CD4-positive, alpha-beta T cell treated with Interleukin-15 for 4 hours (primary cell): ENCODE data around the gene IRX6.

Source experiments
- DNase-seq: peaks from one replicate; pipeline ENCODE4 v3.0.0-alpha.2; 2020; ENCODE audit warnings: low spot score

IRX6 gene

GRCh38 chr16:55323637-55324271, at the start of gene IRX6:
IRX6 (plus strand) TSS chr16:55324203; CDS start chr16:55325092, 889 bp downstream.
- no peak for DNase-seq

- no peak for DNase-seq
These were observed 49.6 kb upstream of the IRX6 start for GRCh38 chr16:55274391-55274790.

DNA sequence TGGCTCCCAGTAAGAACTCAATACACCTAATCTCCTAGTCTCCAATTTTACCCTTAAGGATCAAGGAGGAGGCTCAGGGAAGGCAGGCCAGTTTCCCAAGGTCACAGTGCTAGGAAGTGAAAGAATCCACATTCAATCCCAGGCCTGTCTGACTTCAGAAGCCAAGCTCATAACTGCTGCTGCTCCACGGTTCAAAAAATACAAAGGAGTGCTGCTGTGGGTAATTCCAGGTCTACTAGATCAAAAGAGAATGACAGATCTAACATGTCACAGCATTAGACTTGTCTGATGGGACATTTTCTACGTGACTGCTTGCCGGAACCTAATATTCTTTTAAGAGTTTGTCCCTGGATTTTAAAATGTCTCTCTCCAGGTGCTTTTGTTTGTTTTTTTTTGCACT, 48.8 kb upstream of the IRX6 start:
- no peak for DNase-seq

- no peak for DNase-seq
These were observed 48.1 kb upstream of the IRX6 start for GRCh38 chr16:55275869-55276268.

DNA sequence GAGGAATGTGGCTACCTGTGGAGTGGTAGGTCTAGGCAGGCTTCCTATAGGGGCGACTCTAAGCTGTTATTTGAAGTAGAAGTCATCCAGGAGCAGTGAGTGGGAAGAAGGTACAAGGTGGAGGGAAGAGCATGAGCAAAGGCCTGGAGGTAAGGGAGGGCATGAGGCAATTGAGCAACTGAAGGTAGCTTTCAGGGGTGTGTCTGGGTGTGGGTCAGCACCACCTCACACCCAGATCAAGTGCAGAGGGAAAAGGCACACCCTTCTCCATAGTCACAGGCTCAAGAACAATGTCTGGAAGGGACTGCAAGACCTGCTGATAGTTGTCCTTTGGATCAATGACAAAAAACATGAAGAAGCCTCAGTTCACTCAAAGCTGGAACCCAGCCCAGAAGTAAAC, 46.5 kb upstream of the IRX6 start:
- DNase-seq = no peak

DNA sequence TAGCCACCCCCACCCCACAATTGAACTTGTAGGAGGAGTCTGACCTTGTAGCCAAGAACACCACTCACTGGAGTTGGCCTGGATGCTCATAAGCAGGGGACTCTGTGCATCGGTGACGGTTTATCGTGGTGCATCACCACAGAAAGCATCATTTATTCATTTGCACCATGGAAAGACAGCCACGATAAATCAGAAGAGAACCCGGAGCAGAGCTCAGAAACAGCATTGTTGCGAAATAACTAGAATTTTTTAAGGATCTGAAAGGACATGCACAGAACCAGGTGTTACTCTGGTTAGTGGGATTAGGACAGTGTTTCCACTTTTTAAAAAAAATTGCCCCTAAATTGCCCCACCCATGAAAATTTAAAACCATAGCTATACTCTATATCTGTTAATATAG, 44.4 kb upstream of the IRX6 start:
- DNase-seq = no peak

GRCh38 chr16:55280587-55280986, 43.4 kb upstream of the IRX6 start:
- DNase-seq = no peak

GRCh38 chr16:55282441-55282840, 41.6 kb upstream of the IRX6 start:
- no peak for DNase-seq

DNA sequence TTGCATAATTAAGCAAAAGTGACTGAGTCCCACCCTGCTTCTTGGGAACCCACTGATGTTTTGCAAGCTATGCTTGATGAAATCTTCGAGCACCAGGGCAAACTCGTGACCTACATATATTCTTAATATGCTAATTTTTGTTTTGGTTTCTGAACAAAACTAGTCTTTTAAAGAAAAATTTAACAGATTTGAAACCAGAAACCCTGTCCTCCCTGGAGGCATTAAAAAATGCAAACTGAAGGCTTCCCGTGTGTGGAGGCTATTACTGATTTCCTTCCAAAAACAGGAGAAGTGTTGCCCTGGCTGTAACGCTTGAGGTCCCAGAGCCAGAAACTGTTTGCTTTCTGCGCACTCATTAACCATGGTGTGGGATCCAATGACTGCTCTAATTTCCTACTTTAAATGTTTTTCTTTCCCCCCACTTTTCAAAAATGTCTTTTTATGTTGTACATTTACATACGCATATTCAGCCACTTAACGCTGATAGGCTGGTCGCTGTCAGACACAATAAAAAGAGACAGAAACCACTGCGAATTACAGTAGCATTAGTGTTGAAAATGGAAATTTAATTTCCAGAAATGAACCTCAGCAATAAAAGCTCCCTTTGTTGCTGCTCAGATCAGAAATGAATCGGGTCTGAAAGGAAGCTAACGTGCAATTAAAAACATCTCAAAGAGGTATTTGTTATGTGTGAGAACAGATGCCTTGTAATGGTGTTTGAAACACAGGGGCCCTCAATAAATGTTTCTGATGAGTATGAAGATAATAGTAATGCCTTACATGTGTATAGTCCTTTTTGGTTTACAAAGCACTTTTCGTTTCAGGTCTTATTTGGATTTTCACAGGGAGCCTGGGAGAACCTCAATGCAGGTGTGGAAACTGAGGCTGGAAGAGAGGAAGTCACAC, 39.9 kb upstream of the IRX6 start:
- DNase-seq = no peak

- no peak for DNase-seq
These were observed 39.3 kb upstream of the IRX6 start for GRCh38 chr16:55284718-55285099.

GRCh38 chr16:55285586-55285985, 38.4 kb upstream of the IRX6 start:
- no peak for DNase-seq

DNA sequence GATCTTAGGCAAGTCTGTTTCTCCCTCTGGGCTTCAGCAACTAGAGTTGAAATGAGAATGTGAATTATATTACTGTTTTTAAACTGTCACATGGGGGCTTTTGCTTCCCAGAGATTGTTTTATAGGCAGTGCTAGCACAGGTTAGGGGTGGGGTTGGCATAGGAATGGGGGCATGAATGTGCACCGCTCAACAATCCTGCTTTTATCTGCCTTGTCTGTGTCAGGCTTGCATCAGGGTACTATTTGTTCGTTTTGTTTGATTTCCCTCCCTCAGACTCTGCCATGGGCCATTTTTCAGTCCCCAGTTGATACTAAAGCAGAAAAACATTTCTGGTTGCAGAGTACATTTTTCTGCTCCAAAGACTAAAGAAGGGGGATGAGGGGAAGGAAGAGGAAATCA, 34.6 kb upstream of the IRX6 start:
- no peak for DNase-seq

- no peak for DNase-seq
These were observed 32.2 kb upstream of the IRX6 start for GRCh38 chr16:55291847-55292246.

GRCh38 chr16:55292491-55292890, 31.5 kb upstream of the IRX6 start:
- no peak for DNase-seq

- DNase-seq = no peak
These were observed 29.9 kb upstream of the IRX6 start for GRCh38 chr16:55294129-55294528.

DNA sequence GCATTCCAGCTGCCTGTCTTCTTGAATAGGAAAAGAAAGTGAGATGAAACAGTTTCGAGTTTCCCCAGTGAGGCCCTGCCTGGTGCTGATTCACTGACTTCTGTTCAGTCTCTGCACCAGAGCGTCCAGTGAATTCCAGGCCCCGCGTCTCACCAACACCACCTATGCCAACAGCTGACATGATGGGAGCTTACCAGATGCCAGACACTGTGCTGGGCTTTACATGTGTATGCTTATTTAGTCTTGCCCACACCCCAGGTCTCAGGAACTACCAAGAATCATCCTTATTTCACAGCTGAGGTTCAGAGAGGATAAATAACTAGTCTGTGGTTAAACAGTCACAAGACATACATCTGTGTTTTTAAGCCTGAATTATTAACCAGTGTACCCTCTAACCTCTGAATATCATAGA, 29.1 kb upstream of the IRX6 start:
- no peak for DNase-seq

- no peak for DNase-seq
These were observed 26.7 kb upstream of the IRX6 start for GRCh38 chr16:55297062-55297909.

DNA sequence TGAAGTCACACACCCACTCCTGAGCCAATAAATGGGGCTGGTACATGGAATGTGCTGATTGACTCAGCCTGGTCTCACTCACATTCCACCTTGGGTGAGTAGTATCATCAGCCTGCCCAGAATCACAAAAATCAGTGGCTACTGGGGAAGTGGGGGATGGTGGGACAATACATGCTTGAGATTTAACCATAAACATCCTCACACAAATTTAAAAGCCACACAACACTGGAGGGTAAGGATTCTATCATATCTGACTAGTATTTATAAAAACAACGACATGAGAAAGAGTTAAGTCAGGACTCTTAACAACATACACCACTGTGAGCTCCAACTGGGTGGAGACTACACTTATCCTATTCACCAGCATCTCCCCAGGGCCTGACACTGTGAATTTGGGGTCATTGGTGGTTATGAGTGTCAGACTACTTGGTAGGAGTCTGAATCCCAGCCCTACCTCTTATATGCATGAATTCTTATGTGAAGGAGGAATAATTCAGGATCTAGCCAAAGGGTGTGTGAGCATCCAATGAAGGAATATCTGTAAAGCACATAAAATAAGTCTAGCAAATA, 26.0 kb upstream of the IRX6 start:
- DNase-seq = no peak

- DNase-seq = no peak
These were observed 22.5 kb upstream of the IRX6 start for GRCh38 chr16:55301385-55302008.

DNA sequence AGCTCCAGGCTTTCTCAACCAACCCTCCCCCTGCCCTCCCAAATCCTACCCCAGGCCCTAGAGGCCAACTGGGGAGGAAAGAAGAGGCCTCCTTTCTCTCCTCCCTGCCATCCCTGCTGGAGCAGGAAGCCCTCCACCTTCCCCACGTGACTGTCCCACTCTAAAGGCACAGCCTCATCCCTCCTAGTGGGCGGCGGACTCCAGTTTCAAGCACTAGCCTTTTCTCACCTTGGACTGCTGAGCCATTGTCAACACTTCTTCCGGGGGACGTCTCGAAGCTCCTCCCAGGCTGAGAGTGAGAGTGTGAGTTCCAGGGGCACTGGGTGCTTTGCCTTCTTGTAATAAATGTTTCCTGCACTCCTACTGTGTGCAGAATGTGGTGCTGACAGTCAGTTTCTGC, 21.4 kb upstream of the IRX6 start:
- no peak for DNase-seq

GRCh38 chr16:55308973-55309372, 15.0 kb upstream of the IRX6 start:
- DNase-seq = no peak

- DNase-seq = no peak
These were observed 1.7 kb upstream of the IRX6 start for GRCh38 chr16:55322327-55322726.
